Panc1 (cell line): ENCODE results near the gene APOL4. TPM values are rescaled to one million over a fixed set of nuclear protein-coding genes. Genes with fewer than 3 reads are reported as not detected.

Source experiments
- ATAC-seq: fragments of 200-7000 bp; cut with Tn5 transposase; 2 replicates; pipeline ENCODE4 v1.9.1; 2020; ENCODE audit warnings: mild to moderate bottlenecking, moderate library complexity
- BruUV-seq: library from RNA; stranded (reverse); fragments of 400-500 nt; replicated peaks from 2 replicates; lab custom pipeline; 2021; lab: Mats Ljungman, UMichigan
- CTCF ChIA-PET: fragments of 300-600 bp; sonication (Branson Sonifier 250); formaldehyde crosslinking; loops from one replicate; lab custom pipeline; 2022; ENCODE audit warnings: antibody characterized with exemption; lab: Charles Lee
- POLR2A ChIA-PET: fragments of 300-600 bp; sonication (Branson Sonifier 250); formaldehyde crosslinking; loops from one replicate; lab custom pipeline; 2022; ENCODE audit warnings: antibody characterized with exemption; lab: Charles Lee
- DNase-seq: peaks from one replicate; pipeline ENCODE4 v3.0.0-alpha.2; 2010; ENCODE audit warnings: low read depth, low spot score
- H3K27ac ChIP-seq: 2 replicates; pipeline ENCODE4 v1.5.1; 2011; ENCODE audit warnings: mild to moderate bottlenecking, low read length, inconsistent platforms
- H3K27me3 ChIP-seq: fragments of 200-500 bp; sonication (Bioruptor generic); 2 replicates; pipeline ENCODE4 v1.6.0; 2014; ENCODE audit warnings: low read length, inconsistent platforms; ENCODE audit not compliant: control insufficient read depth, insufficient read depth
- H3K36me3 ChIP-seq: fragments of 200-500 bp; sonication (Bioruptor generic); 2 replicates; pipeline ENCODE4 v1.5.1; 2014; ENCODE audit warnings: inconsistent platforms, mild to moderate bottlenecking, low read length, moderate library complexity; ENCODE audit not compliant: control insufficient read depth, insufficient read depth
- H3K4me1 ChIP-seq: 2 replicates; pipeline ENCODE4 v1.5.1; 2011; ENCODE audit warnings: inconsistent platforms, mild to moderate bottlenecking, low read length, moderate library complexity; ENCODE audit not compliant: control insufficient read depth, insufficient read depth
- H3K4me3 ChIP-seq, 2 experiments: 2 replicates each; pipeline ENCODE4 v1.5.1; 2011 to 2012; ENCODE audit warnings: low read depth in 2 of 2, low read length in 2 of 2, mild to moderate bottlenecking in 2 of 2, inconsistent platforms in 1 of 2, moderate library complexity in 1 of 2
- H3K9me3 ChIP-seq: fragments of 200-500 bp; sonication (Bioruptor generic); 2 replicates; pipeline ENCODE4 v1.5.1; 2014; ENCODE audit warnings: low read depth, mild to moderate bottlenecking, inconsistent platforms, low read length, moderate library complexity; ENCODE audit not compliant: control insufficient read depth, insufficient read depth
- POLR2AphosphoS5 ChIP-seq: IDR thresholded peaks from 2 replicates; pipeline ENCODE4 v1.6.1; 2012; ENCODE audit warnings: mild to moderate bottlenecking, low read depth, low read length, moderate library complexity
- SIN3A ChIP-seq: IDR thresholded peaks from 2 replicates; pipeline ENCODE4 v1.6.1; 2012; ENCODE audit warnings: low read depth, mild to moderate bottlenecking, low read length, moderate library complexity, borderline replicate concordance; ENCODE audit not compliant: insufficient read depth
- TCF7L2 ChIP-seq: IDR thresholded peaks from 2 replicates; pipeline ENCODE4 v1.6.1; 2011; ENCODE audit warnings: mild to moderate bottlenecking, low read depth, low read length, inconsistent platforms
- in situ Hi-C: cut with HindIII; loops from 2 replicates; pipeline ENCODE4 v1.10.0; 2016; ENCODE audit warnings: low sequenced_read_pairs, low pct_unique_long_range_greater_than_20kb
- intact Hi-C: fragments of 100-400 bp; cut with micrococcal nuclease; formaldehyde crosslinking; loops from one replicate; pipeline ENCODE4 v1.10.0; 2022; ENCODE audit not compliant: unreplicated experiment
- total RNA-seq: library from RNA; stranded (reverse); gene quantifications from one replicate; pipeline ENCODE4 v1.2.1, GENCODE V29; 2021; ENCODE audit not compliant: unreplicated experiment
- TF ChIP-seq, protein P1 (sequence below): fragments of 450-650 bp; IDR thresholded peaks from 2 replicates; pipeline ENCODE4 v1.5.1; 2017; ENCODE audit warnings: mild to moderate bottlenecking
- TF ChIP-seq, protein P2 (sequence below), 2 experiments: IDR thresholded peaks; 2 replicates each; pipeline ENCODE4 v1.6.1; 2011 to 2012; ENCODE audit warnings: low read depth in 2 of 2, control low read depth in 1 of 2, low read length in 1 of 2, mild to moderate bottlenecking in 1 of 2, moderate library complexity in 1 of 2; ENCODE audit not compliant: insufficient read depth in 1 of 2

The APOL4 gene
- total RNA-seq, 1 experiment from 2014 or later = not detected

DNA sequence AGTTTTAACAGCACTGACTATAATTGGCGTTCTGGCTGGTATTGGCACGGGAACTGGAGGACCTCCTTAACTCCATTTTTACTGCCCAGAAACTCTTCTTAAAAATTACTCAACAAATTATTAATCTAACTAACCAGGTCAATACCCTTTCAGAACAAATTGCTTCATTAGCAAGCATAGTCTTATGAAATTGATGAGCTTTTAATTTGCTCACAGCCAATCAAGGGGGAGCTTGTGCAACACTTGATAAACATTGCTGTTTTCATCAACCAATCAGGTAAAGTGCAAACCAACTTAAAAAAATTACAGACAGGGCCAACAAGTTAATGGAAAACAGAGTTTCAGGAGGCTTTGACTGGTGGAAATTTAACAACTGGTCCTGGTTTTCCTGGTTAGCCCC, 36.5 kb downstream of the APOL4 start:
- H3K4me3 ChIP-seq = no peak overlapping the region
- H3K4me1 ChIP-seq = peaks cover 5% of the 10 kb centered on the region; the same call in 1 of the 2 replicates
- no peak overlapping the region for H3K27ac ChIP-seq
- H3K27me3 ChIP-seq = no peaks in the 10 kb centered on the region; the same call in 1 of the 2 replicates
- intact Hi-C loops = no loop called here
- ATAC-seq = no peak
- BruUV-seq = no TSS peak
- ChIA-PET CTCF (no interaction called here), POLR2A (no interaction called here)
- in situ Hi-C loops = no loop called here
- H3K9me3 ChIP-seq = no peaks in the 10 kb centered on the region
- H3K36me3 ChIP-seq = no peaks in the 10 kb centered on the region
- TF ChIP-seq POLR2AphosphoS5 (no peak), SIN3A (no peak), TCF7L2 (no peak)
- TF ChIP-seq, protein P1, sequence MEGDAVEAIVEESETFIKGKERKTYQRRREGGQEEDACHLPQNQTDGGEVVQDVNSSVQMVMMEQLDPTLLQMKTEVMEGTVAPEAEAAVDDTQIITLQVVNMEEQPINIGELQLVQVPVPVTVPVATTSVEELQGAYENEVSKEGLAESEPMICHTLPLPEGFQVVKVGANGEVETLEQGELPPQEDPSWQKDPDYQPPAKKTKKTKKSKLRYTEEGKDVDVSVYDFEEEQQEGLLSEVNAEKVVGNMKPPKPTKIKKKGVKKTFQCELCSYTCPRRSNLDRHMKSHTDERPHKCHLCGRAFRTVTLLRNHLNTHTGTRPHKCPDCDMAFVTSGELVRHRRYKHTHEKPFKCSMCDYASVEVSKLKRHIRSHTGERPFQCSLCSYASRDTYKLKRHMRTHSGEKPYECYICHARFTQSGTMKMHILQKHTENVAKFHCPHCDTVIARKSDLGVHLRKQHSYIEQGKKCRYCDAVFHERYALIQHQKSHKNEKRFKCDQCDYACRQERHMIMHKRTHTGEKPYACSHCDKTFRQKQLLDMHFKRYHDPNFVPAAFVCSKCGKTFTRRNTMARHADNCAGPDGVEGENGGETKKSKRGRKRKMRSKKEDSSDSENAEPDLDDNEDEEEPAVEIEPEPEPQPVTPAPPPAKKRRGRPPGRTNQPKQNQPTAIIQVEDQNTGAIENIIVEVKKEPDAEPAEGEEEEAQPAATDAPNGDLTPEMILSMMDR = no peak
- TF ChIP-seq, protein P2, sequence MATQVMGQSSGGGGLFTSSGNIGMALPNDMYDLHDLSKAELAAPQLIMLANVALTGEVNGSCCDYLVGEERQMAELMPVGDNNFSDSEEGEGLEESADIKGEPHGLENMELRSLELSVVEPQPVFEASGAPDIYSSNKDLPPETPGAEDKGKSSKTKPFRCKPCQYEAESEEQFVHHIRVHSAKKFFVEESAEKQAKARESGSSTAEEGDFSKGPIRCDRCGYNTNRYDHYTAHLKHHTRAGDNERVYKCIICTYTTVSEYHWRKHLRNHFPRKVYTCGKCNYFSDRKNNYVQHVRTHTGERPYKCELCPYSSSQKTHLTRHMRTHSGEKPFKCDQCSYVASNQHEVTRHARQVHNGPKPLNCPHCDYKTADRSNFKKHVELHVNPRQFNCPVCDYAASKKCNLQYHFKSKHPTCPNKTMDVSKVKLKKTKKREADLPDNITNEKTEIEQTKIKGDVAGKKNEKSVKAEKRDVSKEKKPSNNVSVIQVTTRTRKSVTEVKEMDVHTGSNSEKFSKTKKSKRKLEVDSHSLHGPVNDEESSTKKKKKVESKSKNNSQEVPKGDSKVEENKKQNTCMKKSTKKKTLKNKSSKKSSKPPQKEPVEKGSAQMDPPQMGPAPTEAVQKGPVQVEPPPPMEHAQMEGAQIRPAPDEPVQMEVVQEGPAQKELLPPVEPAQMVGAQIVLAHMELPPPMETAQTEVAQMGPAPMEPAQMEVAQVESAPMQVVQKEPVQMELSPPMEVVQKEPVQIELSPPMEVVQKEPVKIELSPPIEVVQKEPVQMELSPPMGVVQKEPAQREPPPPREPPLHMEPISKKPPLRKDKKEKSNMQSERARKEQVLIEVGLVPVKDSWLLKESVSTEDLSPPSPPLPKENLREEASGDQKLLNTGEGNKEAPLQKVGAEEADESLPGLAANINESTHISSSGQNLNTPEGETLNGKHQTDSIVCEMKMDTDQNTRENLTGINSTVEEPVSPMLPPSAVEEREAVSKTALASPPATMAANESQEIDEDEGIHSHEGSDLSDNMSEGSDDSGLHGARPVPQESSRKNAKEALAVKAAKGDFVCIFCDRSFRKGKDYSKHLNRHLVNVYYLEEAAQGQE (IDR thresholded peaks at IDR 0.05; ENCODE audit: insufficient read depth in 1 of 2, low read depth in 2 of 2, low read length in 1 of 2) = no peak
- DNase-seq = no peak

DNA sequence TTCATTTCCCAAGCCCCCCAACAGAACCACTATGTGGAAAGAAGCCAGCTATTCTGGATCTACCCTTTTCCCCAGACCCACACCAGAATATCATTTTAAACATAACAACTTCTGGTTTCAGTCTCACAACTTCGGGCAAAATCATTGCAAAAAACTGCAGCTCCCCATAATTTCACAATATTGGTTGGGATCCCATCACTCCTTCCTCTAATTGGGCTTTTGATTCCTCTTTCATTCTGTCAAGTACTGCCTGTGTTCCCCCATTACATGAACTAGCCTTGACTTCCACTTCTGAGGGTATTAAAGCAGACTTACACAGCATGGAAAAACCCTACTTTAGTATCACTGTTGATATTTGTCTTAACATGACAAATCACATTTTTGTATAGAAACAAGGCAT, 37.0 kb downstream of the APOL4 start:
- in situ Hi-C loops (no loop called here), intact Hi-C loops (no loop called here)
- TF ChIP-seq, protein P2 (IDR thresholded peaks at IDR 0.05; ENCODE audit: insufficient read depth in 1 of 2, low read depth in 2 of 2, low read length in 1 of 2) = no peak
- TF ChIP-seq POLR2AphosphoS5 = no peak
- TF ChIP-seq, protein P1 = no peak
- no peak for TF ChIP-seq SIN3A
- TF ChIP-seq TCF7L2 = no peak
- CTCF ChIA-PET = no interaction called here
- ATAC-seq = no peak
- no peaks in the 10 kb centered on the region; the same call in 1 of the 2 replicates for H3K27me3 ChIP-seq
- no peak for DNase-seq
- H3K36me3 ChIP-seq = no peaks in the 10 kb centered on the region
- no peak overlapping the region for H3K27ac ChIP-seq
- no TSS peak for BruUV-seq
- POLR2A ChIA-PET = no interaction called here
- no peak overlapping the region for H3K4me3 ChIP-seq
- H3K9me3 ChIP-seq = no peaks in the 10 kb centered on the region
- peaks cover 5% of the 10 kb centered on the region; the same call in 1 of the 2 replicates for H3K4me1 ChIP-seq
